ENCODE results near the gene FBXO11. TPM values are rescaled to one million over a fixed set of nuclear protein-coding genes. Genes with fewer than 3 reads are reported as not detected.

The FBXO11 gene
- total and polyA plus RNA-seq, 10 of the 15 experiments (the other 5 are each of a cell fraction or from before 2014, with no cell fraction given) = 5.9 to 38.9 (median 22.5) TPM

GRCh38 chr2:47903781-47904490 is 2.4 kb downstream of the FBXO11 start:
- Histone ChIP-seq H2AFZ (ENCODE audit: control insufficient read depth, low read depth, low read length) (no peak overlapping the region), H3K4me1 (ENCODE audit: control insufficient read depth, insufficient read depth, low read length) (peaks cover 9% of the 10 kb centered on the region), H3K79me2 (ENCODE audit: control insufficient read depth, insufficient read depth, low read length) (peaks cover 67% of the 10 kb centered on the region), H3K9ac (ENCODE audit: control insufficient read depth, insufficient read depth, low read length) (peak overlapping the region; percentile 95), H3K36me3 (ENCODE audit: control insufficient read depth in 2 of 2, insufficient read depth in 2 of 2, low read length in 1 of 2) (no peaks in the 10 kb centered on the region; a peak in 1 of 4 replicates), H3K27ac (ENCODE audit: control insufficient read depth, insufficient read depth) (peak overlapping the region; percentile 95), H3K9me3 (replicated peaks; ENCODE audit: control insufficient read depth, insufficient read depth, low read length) (no peaks in the 10 kb centered on the region), H3K4me2 (ENCODE audit: control insufficient read depth, insufficient read depth) (peak overlapping the region; percentile 85), H3K27me3 (replicated peaks in 1 of 2; ENCODE audit: control insufficient read depth in 2 of 2, insufficient read depth in 2 of 2, low read length in 1 of 2) (no peaks in the 10 kb centered on the region), H3K4me3 (peak overlapping the region; percentile 88), H4K20me1 (ENCODE audit: control insufficient read depth, insufficient read depth) (peaks cover 3% of the 10 kb centered on the region; the same call in 1 of the 2 replicates)
- intact Hi-C loops (cut with micrococcal nuclease; ENCODE audit: unreplicated experiment) (no loop called here), in situ Hi-C loops (cut with MboI) (loop anchor here (10.0 kb wide), 1 partner anchor 431 kb away; no protein-coding TSS in a partner anchor)
- TF ChIP-seq YBX1 (IDR thresholded peaks at IDR 0.05) = no peak
- TF ChIP-seq, protein P1, sequence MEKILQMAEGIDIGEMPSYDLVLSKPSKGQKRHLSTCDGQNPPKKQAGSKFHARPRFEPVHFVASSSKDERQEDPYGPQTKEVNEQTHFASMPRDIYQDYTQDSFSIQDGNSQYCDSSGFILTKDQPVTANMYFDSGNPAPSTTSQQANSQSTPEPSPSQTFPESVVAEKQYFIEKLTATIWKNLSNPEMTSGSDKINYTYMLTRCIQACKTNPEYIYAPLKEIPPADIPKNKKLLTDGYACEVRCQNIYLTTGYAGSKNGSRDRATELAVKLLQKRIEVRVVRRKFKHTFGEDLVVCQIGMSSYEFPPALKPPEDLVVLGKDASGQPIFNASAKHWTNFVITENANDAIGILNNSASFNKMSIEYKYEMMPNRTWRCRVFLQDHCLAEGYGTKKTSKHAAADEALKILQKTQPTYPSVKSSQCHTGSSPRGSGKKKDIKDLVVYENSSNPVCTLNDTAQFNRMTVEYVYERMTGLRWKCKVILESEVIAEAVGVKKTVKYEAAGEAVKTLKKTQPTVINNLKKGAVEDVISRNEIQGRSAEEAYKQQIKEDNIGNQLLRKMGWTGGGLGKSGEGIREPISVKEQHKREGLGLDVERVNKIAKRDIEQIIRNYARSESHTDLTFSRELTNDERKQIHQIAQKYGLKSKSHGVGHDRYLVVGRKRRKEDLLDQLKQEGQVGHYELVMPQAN (conservative IDR thresholded peaks at IDR 0.05) = 0 out of 2 replicates have a peak, but pooled peaks have one; percentile 18
- DNase-seq (ENCODE audit: low read depth, low spot score) = no peak
- SMC1A ChIA-PET (ENCODE audit: uncharacterized antibody, unreplicated experiment) = interaction anchor here (1.3 to 5.8 kb wide), 5 partner anchors 10 to 46 kb away, joined by 4 to 33 read pairs (median 10); no protein-coding TSS in a partner anchor
- WGBS (ENCODE audit: insufficient coverage, insufficient replicate concordance, low lambda C conversion rate, missing lambda C conversion rate) = 1% methylated on average over 10 of the region's 10 CpGs
- RAD21 ChIA-PET (ENCODE audit: unreplicated experiment) = interaction anchor here (0.6 to 1.2 kb wide), 4 partner anchors 11 to 203 kb away, joined by 3 read pairs; no protein-coding TSS in a partner anchor
- CTCF ChIA-PET = interaction anchor here (3.1 kb wide), 1 partner anchor 45 kb away, joined by 21 read pairs; no protein-coding TSS in a partner anchor
- FAIRE-seq = no peak
- no peak for ATAC-seq
- POLR2A ChIA-PET = no interaction called here
- BruUV-seq (replicated peaks) = TSS peak; percentile 41

All from GM12878 (cell line).